GM21367 (cell line): ENCODE measurements around the gene SESN3.

Experiments
- ATAC-seq: cut with Tn5 transposase; IDR thresholded peaks from one replicate; pipeline ENCODE4 v1.9.1; 2021; ENCODE audit not compliant: unreplicated experiment

The SESN3 gene

DNA sequence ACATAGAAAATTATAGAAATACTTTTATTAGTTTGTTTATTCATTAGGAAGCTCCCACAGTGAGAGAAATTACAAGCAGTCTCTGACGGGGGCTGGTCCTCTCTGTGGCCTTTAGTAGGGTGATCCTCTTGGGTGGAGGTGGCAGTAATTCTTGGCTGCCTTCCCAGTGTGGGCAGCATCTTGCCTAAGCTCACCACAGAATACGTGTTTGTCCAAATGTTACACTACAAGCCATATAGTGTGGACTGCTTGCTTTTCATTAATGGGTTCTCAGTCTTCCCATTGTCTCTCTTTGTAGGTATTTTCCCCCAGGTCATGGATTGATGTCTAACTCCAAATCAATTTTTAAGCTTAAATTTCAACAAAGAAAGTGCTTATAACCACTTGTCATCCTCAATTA, 98.0 kb downstream of the SESN3 start:
- no peak for ATAC-seq

- no peak for ATAC-seq
These were observed 102.4 kb downstream of the SESN3 start for GRCh38 chr11:95128602-95129001.

- ATAC-seq, result no peak
These were observed 107.4 kb downstream of the SESN3 start for GRCh38 chr11:95123556-95123955.

DNA sequence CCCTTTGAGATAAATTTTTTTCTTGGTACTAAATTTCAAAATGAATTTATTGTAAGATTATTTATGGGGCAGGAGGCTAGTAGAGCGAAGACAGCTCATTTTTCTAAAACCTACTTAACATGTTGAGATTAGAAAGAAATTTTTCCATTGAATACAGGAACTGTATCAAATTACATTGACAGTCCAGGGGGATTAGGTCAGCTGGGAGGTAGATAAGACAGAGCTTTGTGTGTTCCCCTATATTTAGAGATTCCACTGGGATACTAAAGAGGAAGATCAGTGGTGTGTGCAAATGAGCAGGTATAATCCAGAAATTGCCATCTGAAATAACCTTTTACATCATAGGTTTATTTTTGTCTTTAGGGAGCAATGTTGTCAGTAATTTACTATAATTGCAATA, 109.3 kb downstream of the SESN3 start:
- ATAC-seq, result no peak

- no peak for ATAC-seq
These were observed 111.5 kb downstream of the SESN3 start for GRCh38 chr11:95119361-95120060.

DNA sequence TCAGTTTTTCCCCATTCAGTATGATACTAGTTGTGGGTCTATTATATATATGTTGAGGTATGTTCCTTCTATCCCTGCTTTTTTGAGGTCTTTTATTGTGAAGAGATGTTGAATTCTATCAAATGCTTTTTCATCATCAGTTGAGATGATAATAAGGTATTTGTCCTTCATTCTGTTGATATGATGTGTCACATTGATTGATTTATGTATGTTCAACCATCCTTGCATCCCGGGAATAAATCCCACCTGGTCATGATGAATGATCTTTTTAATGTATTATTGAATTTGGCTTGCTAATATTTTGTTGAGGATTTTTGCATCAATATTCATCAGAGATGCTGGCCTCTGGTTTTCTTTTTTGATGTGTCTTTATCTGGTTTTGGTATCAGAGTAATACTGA, 115.4 kb downstream of the SESN3 start:
- no peak for ATAC-seq
